HG03342 (cell line): ENCODE results near the gene FAM9C.
A peak's percentile ranks its signal among the peaks of the same experiment; 100 is the strongest.

Experiments used
- ATAC-seq: cut with Tn5 transposase; IDR thresholded peaks from one replicate; pipeline ENCODE4 v1.9.1; 2021; ENCODE audit warnings: mild to moderate bottlenecking, moderate library complexity; ENCODE audit not compliant: unreplicated experiment

Gene FAM9C

DNA sequence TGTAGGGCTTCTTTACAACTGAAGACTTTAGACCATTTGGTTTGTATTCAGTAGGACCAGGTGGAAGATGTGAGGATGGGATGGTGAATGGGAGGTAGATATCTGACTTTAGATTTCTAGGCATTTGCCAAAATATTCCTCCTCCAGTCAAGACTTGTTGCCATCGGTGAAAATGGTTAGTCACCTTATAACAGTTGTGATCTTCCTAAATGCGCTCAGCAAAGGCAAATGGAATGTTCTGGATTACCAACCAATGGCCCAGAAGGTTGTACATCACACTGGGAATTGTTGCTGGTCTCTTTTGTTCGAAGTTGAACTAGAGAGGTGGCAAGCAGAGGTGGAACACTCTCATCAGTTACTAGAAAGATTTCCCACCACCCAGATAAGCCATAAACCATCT, 35.6 kb downstream of the FAM9C start:
- ATAC-seq = no peak

GRCh38 chrX:13008189-13008533, 36.3 kb downstream of the FAM9C start:
- peak; percentile 32 for ATAC-seq

DNA sequence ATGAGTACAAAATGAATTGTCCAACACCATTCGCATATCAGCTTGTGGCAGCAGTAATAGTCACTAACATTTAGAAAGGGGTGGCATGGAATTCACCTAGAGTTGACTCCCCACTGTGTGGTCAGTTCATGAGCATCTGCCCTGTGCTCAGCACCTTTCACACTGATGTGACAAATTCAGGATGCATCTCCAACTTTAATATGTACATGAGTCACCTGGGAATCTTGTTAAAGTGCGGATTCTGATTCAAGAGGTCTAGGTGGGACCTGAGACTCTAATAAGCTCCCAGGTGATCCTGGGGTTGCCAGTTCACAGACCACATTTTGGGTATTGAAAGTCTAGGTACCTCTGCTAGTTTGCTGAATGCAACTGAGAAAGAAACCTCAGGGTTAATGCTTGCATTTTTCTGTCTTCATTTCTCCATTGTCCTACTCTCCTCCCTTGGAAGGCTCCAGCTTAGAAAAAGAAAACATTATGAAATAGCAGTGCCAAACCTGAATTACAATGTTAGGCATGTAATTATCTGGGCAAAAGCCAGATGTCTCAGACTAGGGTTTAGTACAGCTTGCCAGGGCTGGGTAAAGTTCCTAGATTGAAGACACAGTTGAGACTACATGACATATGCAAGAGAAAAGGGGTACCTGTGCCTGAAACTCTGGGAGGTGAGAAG, 36.8 kb downstream of the FAM9C start:
- no peak for ATAC-seq

GRCh38 chrX:13005661-13006473, 38.6 kb downstream of the FAM9C start:
- ATAC-seq = peak; percentile 69

DNA sequence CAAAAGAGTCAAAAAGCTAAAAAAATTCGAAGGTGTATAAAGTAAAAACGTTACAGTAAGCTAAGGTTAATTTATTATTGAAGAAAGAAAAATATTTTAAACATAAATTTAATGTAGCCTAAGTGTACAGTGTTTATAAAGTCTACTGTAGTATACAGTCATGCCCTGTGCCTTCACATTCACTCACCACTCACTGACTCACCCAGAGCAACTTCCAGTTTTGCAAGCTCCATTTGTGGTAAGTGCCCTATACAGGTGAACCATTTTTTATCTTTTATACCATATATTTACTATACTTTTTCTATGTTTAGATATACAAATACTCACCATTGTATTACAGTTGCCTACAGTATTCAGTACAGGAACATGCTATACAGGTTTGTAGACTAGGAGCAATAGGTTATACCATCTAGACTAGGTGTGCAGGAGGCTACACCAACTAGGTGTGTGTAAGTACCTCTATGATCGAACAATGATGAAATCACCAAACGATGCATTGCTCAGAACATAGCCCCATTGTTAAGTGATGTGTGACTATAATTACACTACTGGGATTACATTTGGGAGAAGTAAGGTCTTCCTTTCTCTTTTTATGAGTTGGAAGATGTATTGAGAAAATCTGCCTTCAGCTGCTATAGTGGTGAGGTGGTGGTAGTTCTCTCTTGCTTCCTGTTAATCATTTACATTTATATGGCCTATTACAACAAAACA, 42.3 kb downstream of the FAM9C start:
- ATAC-seq = no peak

DNA sequence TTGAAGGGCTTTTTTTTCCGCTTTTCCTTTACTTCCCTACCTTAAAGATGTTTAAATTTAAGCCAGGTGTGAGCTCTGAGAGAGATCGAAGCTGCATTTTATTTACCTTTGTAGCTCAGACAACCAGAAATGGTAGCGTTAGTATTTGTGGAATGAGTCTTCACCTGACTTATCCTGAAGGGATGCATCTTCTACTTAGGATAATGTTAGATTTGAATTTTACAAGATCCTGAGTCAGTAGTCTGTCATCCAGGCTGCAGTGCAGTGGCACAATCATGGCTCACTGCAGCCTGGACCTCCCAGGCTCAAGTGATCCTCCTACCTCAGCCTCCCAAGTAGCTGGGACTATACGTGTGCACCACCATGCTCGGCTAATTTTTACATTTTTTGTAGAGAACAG, 43.3 kb downstream of the FAM9C start:
- no peak for ATAC-seq

DNA sequence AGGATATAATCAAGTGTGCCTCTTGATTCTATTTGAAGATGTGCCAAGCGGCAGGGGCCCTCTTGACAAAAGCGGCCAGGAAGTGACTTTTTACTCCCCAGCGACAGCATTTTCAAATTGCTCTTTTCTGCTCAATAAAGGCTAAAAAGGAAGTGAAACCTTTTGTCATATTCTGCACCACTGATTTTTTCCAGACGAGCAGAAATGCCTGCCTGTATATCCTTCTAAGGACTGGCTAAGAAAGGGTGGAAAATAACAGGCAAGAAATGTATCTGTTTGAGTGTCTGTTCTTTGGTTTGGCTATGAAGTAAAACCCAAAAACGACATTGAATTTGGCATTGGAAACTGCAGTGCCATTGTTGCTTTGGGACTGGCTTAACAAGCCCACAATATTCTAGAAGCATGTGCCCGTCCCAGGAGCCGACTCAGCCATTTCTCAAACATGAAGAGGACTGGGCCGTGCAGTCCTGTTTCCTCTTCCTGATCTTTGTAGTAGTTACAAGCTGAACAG, 44.1 kb downstream of the FAM9C start:
- ATAC-seq = peak; percentile 51

GRCh38 chrX:12999422-12999821, 45.0 kb downstream of the FAM9C start:
- no peak for ATAC-seq

DNA sequence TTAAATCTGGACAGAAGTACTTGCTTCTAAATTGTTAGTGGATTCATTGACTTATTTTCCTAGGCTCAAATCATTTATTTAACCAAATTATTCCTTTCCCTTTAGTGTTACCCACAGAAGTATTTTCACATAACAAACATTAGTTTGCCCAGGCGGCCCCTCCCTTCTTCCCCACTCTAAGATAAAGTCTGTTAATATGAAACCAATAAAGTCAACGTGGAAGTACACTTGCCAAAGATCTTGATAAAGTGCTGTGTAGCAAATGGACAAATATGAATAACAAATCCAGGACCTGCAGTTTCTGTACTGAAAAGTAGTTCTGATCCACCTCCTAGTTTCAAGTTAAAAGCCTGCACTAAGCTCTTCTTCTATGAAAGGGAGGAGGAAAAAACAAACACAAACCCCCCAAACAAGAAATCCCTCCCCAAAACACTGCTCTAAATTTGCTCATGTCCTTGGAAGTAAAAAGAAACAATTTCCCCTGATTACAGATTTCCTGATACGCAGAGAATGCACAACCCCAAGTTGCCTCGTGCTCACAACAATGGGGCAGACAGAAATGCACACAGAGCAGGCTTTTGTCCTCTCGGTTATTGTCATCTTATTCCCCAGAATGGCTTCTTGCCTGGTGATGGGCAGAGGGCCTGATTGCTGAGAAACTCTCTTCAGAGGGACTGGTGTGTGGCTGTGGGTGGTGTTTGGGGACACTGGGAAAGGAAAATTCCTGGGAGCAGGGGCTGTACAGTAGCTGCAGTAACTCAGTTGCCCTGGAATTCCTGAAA, 46.3 kb downstream of the FAM9C start:
- ATAC-seq = no peak

GRCh38 chrX:12996934-12997435, 47.4 kb downstream of the FAM9C start:
- no peak for ATAC-seq

- ATAC-seq = no peak
Measured at GRCh38 chrX:12994321-12994720, 50.1 kb downstream of the FAM9C start.

DNA sequence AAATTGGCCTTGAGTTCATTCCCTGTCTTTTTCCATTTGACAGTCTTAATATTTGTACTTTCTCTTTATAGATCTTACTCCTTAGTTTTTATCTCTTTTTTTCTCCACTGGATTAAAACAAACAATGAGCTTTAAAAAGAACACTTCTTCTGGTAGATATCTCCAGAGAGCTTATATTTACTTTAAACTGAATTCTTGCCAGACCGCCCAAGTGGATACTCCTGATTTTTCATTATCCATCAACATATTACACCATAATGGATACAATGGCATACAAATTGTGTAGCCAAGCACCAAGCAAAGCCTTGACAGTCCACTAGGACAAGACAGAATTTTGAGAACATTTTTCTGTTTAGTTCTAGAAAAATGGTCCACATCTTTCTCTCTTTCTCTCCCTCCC, 50.6 kb downstream of the FAM9C start:
- no peak for ATAC-seq

- no peak for ATAC-seq
Measured at GRCh38 chrX:12992544-12993118, 51.8 kb downstream of the FAM9C start.

- no peak for ATAC-seq
Measured at GRCh38 chrX:12991575-12991974, 52.8 kb downstream of the FAM9C start.

DNA sequence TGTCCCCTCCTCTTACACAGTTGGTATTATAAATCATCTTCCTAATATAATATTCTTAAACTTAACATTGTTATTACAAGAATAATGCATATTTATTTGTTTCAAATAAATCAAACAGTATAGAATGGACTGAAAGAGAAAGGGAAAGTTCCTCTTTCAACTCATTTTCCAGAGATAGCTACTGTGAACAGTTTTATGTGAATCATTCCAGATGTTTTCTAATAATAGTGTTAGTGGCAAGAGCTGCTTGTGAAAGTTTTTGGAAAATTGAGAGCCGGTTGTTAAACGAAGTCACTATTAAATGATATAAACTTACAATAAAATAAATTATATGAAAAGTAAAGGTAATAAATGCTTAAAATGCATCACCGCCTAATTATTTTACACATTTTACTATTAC, 55.0 kb downstream of the FAM9C start:
- no peak for ATAC-seq

GRCh38 chrX:12988797-12989196, 55.6 kb downstream of the FAM9C start:
- ATAC-seq = no peak

GRCh38 chrX:12987900-12988594, 56.4 kb downstream of the FAM9C start:
- ATAC-seq = no peak

DNA sequence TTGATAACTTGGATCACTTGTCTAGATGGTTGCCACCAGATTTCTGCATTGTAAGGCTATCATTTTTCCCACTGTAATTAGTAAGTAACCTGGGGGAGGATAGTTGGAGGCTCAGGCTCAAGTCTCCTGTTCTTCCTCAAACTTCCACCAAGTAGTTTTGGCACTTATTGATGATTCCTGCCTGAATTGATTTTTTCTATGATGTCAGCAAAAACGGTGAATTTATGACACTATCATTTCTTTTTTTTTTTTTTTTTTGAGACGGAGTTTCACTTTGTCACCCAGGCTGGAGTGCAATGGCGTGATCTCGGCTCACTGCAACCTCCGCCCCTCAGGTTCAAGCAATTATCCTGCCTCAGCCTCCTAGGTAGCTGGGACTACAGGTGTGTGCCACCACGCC, 57.1 kb downstream of the FAM9C start:
- ATAC-seq = no peak

DNA sequence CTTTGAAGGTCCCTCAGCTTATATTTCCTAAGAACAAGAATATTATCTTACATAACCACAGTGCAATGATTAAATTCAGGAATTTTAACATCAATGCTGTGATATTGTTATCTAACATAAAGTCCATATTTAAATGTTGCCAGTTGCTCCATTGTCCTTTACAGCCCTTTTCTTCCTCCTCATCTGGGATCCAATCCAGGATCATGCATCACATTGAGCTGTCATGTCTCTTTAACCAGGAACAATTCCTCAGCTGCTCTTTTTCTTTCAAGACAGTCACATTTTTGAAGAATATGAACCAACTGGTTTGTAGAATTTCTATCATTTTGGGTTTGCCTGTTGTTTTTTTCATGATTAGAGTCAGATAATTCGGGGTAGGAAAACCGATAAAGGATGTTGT, 57.5 kb downstream of the FAM9C start:
- ATAC-seq = no peak
